GM12875 (cell line): ENCODE data around the gene PXMP2.
A peak's percentile ranks its signal among the peaks of the same experiment; 100 is the strongest.

ENCODE experiments used
- H3K4me3 ChIP-seq: one replicate; pipeline ENCODE4 v1.5.1; 2011; ENCODE audit warnings: low read depth, low read length, control low read depth
- TF ChIP-seq, protein P1 (sequence below): IDR thresholded peaks from 2 replicates; pipeline ENCODE4 v1.5.1; 2011; ENCODE audit warnings: low read depth, mild to moderate bottlenecking, control low read depth, inconsistent platforms, low read length, moderate library complexity, borderline replicate concordance; ENCODE audit not compliant: insufficient read depth

Gene PXMP2

DNA sequence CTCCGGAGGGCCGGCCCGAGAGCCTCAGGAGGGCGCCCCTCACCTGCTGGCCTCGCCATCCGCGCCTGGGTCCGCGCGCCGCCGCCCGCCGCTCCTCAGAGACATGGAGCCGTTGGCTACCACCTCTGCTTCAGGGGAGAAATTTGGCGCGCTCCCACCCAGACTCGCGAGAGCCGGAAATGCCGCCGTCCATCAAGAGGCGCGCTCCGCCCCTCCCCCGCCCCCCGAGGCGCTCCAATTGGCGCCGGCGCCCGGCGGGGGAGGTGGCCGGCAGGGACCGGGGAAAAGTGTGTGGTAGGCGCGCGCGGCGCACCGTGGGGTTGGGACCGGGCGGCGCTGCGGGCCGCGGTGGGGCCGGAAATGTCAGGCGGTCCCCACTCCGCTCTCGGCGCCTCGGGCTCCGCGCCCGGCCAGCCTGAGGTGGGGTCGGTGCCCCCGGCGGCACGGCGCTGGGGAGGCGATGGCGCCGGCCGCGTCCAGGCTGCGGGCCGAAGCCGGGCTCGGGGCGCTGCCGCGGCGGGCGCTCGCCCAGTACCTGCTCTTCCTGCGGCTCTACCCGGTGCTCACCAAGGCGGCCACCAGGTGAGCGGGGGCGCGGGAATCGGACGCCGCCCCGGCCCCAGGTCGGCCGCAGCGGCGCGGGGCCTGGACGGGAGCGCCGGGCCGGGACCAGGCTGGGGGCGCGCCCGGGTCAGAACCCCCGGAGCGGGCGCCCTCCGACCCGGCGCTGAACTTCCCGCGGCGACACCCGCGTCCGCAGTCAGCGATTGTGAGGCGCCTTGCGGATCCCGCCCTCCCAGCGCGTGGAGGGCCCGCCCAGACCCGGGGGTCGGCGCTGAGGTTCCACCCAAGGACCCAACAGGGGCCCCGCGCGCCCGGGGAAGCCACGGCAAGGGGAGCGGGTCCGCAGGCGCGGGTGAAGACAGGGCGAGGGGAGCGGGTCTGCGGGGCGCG, at the start of gene PXMP2, which contains the start of gene POLE:
Gene PXMP2 (plus strand): TSS at position 377 of the 954 bp plus-strand sequence. CDS start 84 bp downstream, at position 461.
Gene POLE (minus strand): TSS at position 132 of the 954 bp plus-strand sequence. CDS start 27 bp downstream, at position 105.
- TF ChIP-seq, protein P1, sequence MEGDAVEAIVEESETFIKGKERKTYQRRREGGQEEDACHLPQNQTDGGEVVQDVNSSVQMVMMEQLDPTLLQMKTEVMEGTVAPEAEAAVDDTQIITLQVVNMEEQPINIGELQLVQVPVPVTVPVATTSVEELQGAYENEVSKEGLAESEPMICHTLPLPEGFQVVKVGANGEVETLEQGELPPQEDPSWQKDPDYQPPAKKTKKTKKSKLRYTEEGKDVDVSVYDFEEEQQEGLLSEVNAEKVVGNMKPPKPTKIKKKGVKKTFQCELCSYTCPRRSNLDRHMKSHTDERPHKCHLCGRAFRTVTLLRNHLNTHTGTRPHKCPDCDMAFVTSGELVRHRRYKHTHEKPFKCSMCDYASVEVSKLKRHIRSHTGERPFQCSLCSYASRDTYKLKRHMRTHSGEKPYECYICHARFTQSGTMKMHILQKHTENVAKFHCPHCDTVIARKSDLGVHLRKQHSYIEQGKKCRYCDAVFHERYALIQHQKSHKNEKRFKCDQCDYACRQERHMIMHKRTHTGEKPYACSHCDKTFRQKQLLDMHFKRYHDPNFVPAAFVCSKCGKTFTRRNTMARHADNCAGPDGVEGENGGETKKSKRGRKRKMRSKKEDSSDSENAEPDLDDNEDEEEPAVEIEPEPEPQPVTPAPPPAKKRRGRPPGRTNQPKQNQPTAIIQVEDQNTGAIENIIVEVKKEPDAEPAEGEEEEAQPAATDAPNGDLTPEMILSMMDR: no peak
- H3K4me3 ChIP-seq: peak within 1 kb of the TSS; percentile 78

DNA sequence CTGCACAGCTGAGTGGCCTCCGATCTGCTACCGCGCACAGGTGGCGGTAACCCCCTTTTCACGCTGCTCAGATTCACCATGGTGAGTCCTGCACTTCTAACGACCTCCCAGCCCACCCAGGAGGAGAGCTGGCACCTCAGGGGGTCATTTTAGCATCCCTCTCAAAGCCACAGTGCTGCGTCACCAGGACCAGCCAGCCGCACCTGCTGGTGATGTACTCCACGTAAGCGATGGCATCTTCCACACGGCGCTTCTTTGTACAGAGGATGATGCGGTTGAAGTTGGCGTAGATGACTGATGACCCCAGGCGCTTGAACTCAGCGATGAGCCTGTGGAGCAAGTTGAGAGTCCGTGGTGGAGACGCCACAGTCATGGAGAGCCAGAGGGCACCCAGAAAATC, 49.6 kb upstream of the PXMP2 start:
- TF ChIP-seq, protein P1: no peak
- no peak overlapping the region for H3K4me3 ChIP-seq

DNA sequence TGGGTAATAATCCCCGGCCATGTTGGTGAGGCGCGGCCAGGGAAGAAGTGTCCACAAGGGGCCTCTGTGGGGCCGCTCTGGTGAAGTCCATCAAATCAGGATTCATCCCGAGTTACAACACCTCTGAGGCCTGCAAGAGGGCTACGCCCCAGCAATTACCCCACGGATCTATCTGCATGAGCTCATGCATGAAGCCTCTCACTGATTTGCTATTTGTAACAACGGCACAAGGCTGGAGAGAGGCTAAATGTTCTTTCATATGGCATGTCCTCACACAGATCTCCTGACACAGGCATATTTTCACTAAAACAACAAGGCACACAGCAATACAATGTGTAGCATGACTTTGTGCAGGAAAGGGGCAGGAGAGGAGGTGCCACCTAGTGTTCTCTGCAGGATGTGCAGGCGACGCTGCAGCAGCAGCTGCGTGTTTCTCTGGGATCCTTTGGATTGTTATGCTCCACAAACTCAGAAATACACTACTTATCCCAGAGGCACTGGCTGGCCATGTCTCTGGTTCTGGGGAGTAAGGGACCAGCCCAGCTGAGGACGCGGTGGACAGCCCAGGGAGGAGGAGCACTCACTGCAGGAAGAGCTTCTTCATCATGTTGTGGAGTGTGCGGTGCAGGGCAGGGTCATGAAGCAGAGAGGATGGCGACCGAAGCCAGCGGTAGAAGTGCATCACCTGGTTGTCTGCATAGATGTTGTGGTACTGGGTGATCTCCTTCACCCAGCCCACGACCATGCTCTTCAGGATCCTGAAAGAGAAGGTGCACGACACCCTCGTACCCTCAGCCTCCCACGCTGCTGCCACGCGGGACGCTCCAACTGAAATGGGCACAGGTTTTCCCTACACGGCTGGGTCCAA, 48.6 kb upstream of the PXMP2 start:
- TF ChIP-seq, protein P1: peak; percentile 82
- H3K4me3 ChIP-seq: no peak overlapping the region

DNA sequence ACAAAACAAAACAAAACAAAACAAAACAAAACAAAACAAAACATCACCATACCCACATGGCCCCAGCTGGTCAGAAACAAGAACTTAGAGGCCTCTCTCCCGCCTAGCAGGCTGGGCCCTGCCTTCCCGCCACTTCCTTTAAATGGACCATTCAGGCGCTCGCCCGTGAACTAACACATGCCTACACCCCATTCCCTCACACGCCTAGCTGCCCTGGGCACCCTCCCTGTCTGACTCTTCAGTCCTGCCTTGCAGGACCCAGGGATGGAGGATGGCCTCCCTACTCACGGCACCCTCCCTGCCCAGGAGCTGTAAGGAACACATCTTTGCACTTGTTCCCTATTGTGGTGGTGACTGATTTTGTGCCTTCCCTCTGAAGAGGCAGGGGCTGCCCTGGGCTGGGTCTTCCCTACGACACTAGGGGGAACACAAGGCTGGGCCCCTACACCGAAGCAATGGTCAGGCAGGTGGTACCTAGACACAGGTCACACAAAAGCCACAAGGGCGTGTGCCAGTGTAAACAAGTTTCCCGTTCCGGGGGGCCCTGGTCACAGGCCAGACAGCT, 47.3 kb upstream of the PXMP2 start:
- no peak overlapping the region for H3K4me3 ChIP-seq
- TF ChIP-seq, protein P1: no peak

DNA sequence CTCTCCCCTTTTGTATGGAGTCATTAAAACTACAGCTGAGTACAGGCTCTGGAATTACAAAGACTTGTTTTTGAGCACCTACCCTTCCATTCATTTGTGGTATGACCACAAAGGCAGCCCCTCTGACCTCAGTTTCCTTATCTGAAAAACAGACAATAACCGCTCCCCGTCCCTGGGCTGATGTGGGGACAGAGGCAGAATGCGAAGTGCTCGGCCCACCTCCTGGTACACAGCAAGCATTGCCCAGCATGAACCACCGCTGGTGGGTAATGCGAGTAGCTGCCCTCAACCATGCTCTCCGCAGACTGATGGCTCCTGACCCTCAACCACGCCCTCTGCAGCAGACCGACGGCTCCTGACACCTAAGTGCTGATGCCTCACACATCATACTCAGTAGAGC, 46.5 kb upstream of the PXMP2 start:
- TF ChIP-seq, protein P1: no peak
- H3K4me3 ChIP-seq: no peak overlapping the region

DNA sequence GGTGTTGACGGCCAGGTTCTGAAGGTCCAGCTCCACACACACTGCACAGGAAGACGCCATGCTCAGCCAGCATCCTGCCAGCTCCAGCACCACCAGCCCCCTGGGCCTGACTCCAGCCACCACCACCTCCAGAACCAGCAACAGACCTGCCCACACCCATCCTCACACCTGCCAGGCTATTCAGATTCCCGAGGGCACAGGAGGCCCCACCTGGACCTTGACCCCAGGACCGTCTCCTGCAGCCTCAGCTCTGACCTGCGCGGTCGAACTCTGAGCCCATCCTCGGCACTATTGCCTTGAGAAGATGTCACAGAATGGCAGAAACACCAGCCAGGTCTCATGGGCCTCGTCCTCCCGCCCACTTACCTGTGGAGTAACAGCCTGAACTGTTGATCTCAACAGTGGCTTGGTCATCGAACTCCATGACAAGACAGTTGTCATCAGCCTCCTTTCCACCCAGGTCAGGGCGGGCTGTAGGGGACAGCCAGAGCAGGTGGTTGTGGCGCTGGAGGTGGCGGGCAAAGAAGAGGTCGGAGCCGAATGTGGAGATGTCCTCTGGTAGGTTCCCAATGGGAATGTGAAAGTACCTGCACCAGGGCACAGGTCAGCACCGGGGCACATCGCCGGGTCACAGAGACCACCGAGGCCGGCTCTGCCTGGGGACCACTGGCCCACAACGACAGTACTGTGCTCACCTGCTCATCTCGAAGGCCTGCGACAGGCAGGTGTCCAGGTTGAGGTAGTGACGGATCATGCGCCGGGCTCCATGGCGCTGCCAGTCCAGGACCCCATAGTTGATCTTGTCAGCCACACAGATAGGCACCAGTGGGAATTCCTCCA, 45.4 kb upstream of the PXMP2 start:
- H3K4me3 ChIP-seq: no peak overlapping the region
- TF ChIP-seq, protein P1: no peak
